H9 (cell line): Measurements from ENCODE around the gene PRR16. TPM values are rescaled to one million over a fixed set of nuclear protein-coding genes. Genes with fewer than 3 reads are reported as not detected.
A peak's percentile ranks its signal among the peaks of the same experiment; 100 is the strongest.

Experiments used
- DNase-seq: peaks from one replicate; pipeline ENCODE4 v3.0.0-alpha.2; 2017
- H2AFZ ChIP-seq: one replicate; pipeline ENCODE4 v1.6.1; 2013; ENCODE audit warnings: mild to moderate bottlenecking, low read length, control low read depth, moderate library complexity
- H2AK5ac ChIP-seq: 2 replicates; pipeline ENCODE4 v1.6.1; 2013; ENCODE audit warnings: low read length, control low read depth, mixed read lengths; ENCODE audit not compliant: insufficient read length
- H2BK120ac ChIP-seq: one replicate; pipeline ENCODE4 v1.6.1; 2013; ENCODE audit warnings: low read depth, mild to moderate bottlenecking, low read length, control low read depth, inconsistent platforms; ENCODE audit not compliant: poor library complexity, severe bottlenecking
- H2BK12ac ChIP-seq: 2 replicates; pipeline ENCODE4 v1.6.1; 2013; ENCODE audit warnings: low read length, control low read depth, mixed read lengths, low read depth; ENCODE audit not compliant: insufficient read length
- H2BK15ac ChIP-seq: 2 replicates; pipeline ENCODE4 v1.6.1; 2013; ENCODE audit warnings: low read depth, low read length, control low read depth
- H2BK20ac ChIP-seq: one replicate; pipeline ENCODE4 v1.6.1; 2013; ENCODE audit warnings: low read depth, mild to moderate bottlenecking, low read length, control low read depth, inconsistent platforms; ENCODE audit not compliant: poor library complexity, severe bottlenecking
- H2BK5ac ChIP-seq: 2 replicates; pipeline ENCODE4 v1.6.1; 2013; ENCODE audit warnings: low read length, control low read depth, mixed read lengths; ENCODE audit not compliant: insufficient read length
- H3K14ac ChIP-seq: 2 replicates; pipeline ENCODE4 v1.6.1; 2013; ENCODE audit warnings: low read length, control low read depth; ENCODE audit not compliant: insufficient read depth
- H3K18ac ChIP-seq: 2 replicates; pipeline ENCODE4 v1.6.1; 2013; ENCODE audit warnings: low read depth, mild to moderate bottlenecking, mixed read lengths, low read length, control low read depth; ENCODE audit not compliant: insufficient read length
- H3K23ac ChIP-seq: 2 replicates; pipeline ENCODE4 v1.6.1; 2013; ENCODE audit warnings: low read length, control low read depth, mixed read lengths, low read depth; ENCODE audit not compliant: insufficient read length
- H3K23me2 ChIP-seq: 2 replicates; pipeline ENCODE4 v1.6.1; 2013; ENCODE audit warnings: low read depth, mild to moderate bottlenecking, mixed read lengths, low read length, control low read depth; ENCODE audit not compliant: insufficient read length, poor library complexity, severe bottlenecking
- H3K27ac ChIP-seq: 2 replicates; pipeline ENCODE4 v1.5.1; 2013; ENCODE audit warnings: low read length, control low read depth, mixed read lengths, low read depth; ENCODE audit not compliant: insufficient read length
- H3K27me3 ChIP-seq: 2 replicates; pipeline ENCODE4 v1.6.1; 2013; ENCODE audit warnings: low read length, control low read depth, inconsistent platforms; ENCODE audit not compliant: insufficient read depth
- H3K4ac ChIP-seq: 2 replicates; pipeline ENCODE4 v1.6.1; 2013; ENCODE audit warnings: low read depth, mild to moderate bottlenecking, control low read depth, inconsistent platforms, low read length, moderate library complexity
- H3K4me1 ChIP-seq: 2 replicates; pipeline ENCODE4 v1.6.1; 2013; ENCODE audit warnings: low read length, control low read depth, inconsistent platforms; ENCODE audit not compliant: insufficient read depth
- H3K4me2 ChIP-seq: 2 replicates; pipeline ENCODE4 v1.6.1; 2013; ENCODE audit warnings: low read length, control low read depth, mixed read lengths; ENCODE audit not compliant: insufficient read length, insufficient read depth
- H3K56ac ChIP-seq: 2 replicates; pipeline ENCODE4 v1.6.1; 2013; ENCODE audit warnings: low read depth, mild to moderate bottlenecking, mixed read lengths, low read length, control low read depth; ENCODE audit not compliant: insufficient read length
- H3K79me1 ChIP-seq: 2 replicates; pipeline ENCODE4 v1.6.1; 2013; ENCODE audit warnings: low read depth, mild to moderate bottlenecking, moderate library complexity, low read length, control low read depth, inconsistent platforms; ENCODE audit not compliant: insufficient read depth, poor library complexity, severe bottlenecking
- H3K79me2 ChIP-seq: 2 replicates; pipeline ENCODE4 v1.6.1; 2013; ENCODE audit warnings: low read length, control low read depth, inconsistent platforms; ENCODE audit not compliant: insufficient read depth
- H3K9ac ChIP-seq: 2 replicates; pipeline ENCODE4 v1.6.1; 2013; ENCODE audit warnings: low read length, control low read depth, mixed read lengths; ENCODE audit not compliant: insufficient read length; ENCODE audit errors: extremely low read depth
- H3K9me3 ChIP-seq: one replicate; pipeline ENCODE4 v1.6.1; 2013; ENCODE audit warnings: low read depth, low read length, inconsistent platforms; ENCODE audit not compliant: control insufficient read depth
- H3T11ph ChIP-seq: one replicate; pipeline ENCODE4 v1.6.1; 2013; ENCODE audit warnings: mild to moderate bottlenecking, low read length, control low read depth, inconsistent platforms
- H4K20me1 ChIP-seq: one replicate; pipeline ENCODE4 v1.6.1; 2013; ENCODE audit not compliant: control insufficient read depth, insufficient read length, insufficient read depth
- H4K5ac ChIP-seq: 2 replicates; pipeline ENCODE4 v1.6.1; 2013; ENCODE audit warnings: low read depth, mild to moderate bottlenecking, mixed read lengths, low read length, control low read depth; ENCODE audit not compliant: insufficient read length
- H4K8ac ChIP-seq: replicated peaks from 2 replicates; pipeline ENCODE4 v1.6.1; 2013; ENCODE audit warnings: low read length, control low read depth, mixed read lengths, low read depth; ENCODE audit not compliant: insufficient read length
- H4K91ac ChIP-seq: 2 replicates; pipeline ENCODE4 v1.6.1; 2013; ENCODE audit warnings: low read depth, mild to moderate bottlenecking, moderate library complexity, mixed read lengths, low read length, control low read depth; ENCODE audit not compliant: insufficient read length
- H3K27ac Mint-ChIP-seq, 3 experiments: 2 replicates in 2 of 3; 3 replicates in 1 of 3; pipeline ENCODE4 v1.8.0; 2020 to 2021; ENCODE audit warnings: mixed read lengths in 3 of 3, mild to moderate bottlenecking in 1 of 3, moderate library complexity in 1 of 3
- H3K27me3 Mint-ChIP-seq: 2 replicates; pipeline ENCODE4 v1.8.0; 2021; ENCODE audit warnings: low read depth, mild to moderate bottlenecking, moderate library complexity, mixed read lengths
- H3K36me3 Mint-ChIP-seq, 3 experiments: 2 replicates in 2 of 3; 3 replicates in 1 of 3; pipeline ENCODE4 v1.8.0; 2020 to 2021; ENCODE audit warnings: low read depth in 3 of 3, mixed read lengths in 3 of 3; ENCODE audit not compliant: insufficient read depth in 1 of 3
- H3K4me1 Mint-ChIP-seq, 2 experiments: 2 replicates each; pipeline ENCODE4 v1.8.0; 2020; ENCODE audit warnings: mixed read lengths in 2 of 2
- H3K4me3 Mint-ChIP-seq, 2 experiments: 2 replicates in 1 of 2; 3 replicates in 1 of 2; pipeline ENCODE4 v1.8.0; 2020 to 2021; ENCODE audit warnings: mild to moderate bottlenecking in 2 of 2, mixed read lengths in 2 of 2, moderate library complexity in 1 of 2
- H3K9me3 Mint-ChIP-seq, 2 experiments: 2 replicates in 1 of 2; 3 replicates in 1 of 2; pipeline ENCODE4 v1.8.0; 2020; ENCODE audit warnings: mild to moderate bottlenecking in 2 of 2, mixed read lengths in 2 of 2, moderate library complexity in 1 of 2
- CTCF ChIP-seq: fragments of 200-600 bp; sonication (generic); conservative IDR thresholded peaks from 3 replicates; pipeline ENCODE4 v1.8.0; 2021; ENCODE audit warnings: antibody characterized with exemption, mild to moderate bottlenecking
- WGBS: extraction: QIAGEN DNeasy Blood & Tissue Kit; methylation state at CpG from one replicate; pipeline ENCODE4 v1.1.7; 2013; ENCODE audit warnings: missing lambda C conversion rate, low lambda C conversion rate, mixed read lengths; ENCODE audit not compliant: insufficient read length; ENCODE audit errors: extremely low coverage; 5-methylcytosine and 5-hydroxymethylcytosine counted together
- total RNA-seq: library from RNA; stranded (reverse); gene quantifications from 2 replicates; pipeline ENCODE4 v1.2.1, GENCODE V29; 2021

PRR16 gene
- total RNA-seq, 1 experiment from 2014 or later, result 0.13 TPM

- peaks cover 6% of the 10 kb centered on the region; the same call in 1 of the 2 replicates for H3K4me1 ChIP-seq
- no peaks in the 10 kb centered on the region for H3K9me3 ChIP-seq
- Mint-ChIP-seq H3K36me3 (peaks cover 0 to 3% (median 2%) of the 10 kb centered on the region in 3 experiments; a peak in 2 of 7 replicates), H3K27ac (peak overlapping the region in 1 of 3 experiments; percentile 69; a peak in 1 of 7 replicates), H3K9me3 (peaks cover 0 to 2% of the 10 kb centered on the region in 2 experiments; a peak in 1 of 5 replicates), H3K27me3 (no peaks in the 10 kb centered on the region), H3K4me3 (no peak overlapping the region), H3K4me1 (peaks cover 36 to 46% of the 10 kb centered on the region in 2 experiments)
- no peak overlapping the region for H2AFZ ChIP-seq
- H4K8ac ChIP-seq, result no peak overlapping the region
- H3K23ac ChIP-seq, result no peak overlapping the region
- H3K18ac ChIP-seq, result no peak overlapping the region
- no peaks in the 10 kb centered on the region for H3K23me2 ChIP-seq
- no peak overlapping the region for H3K4me2 ChIP-seq
- no peak overlapping the region for H3K14ac ChIP-seq
- H3K27me3 ChIP-seq, result no peaks in the 10 kb centered on the region
- no peak overlapping the region for H3K9ac ChIP-seq
- no peak overlapping the region for H2AK5ac ChIP-seq
- no peak overlapping the region for H3K4ac ChIP-seq
- H4K5ac ChIP-seq, result no peak overlapping the region
- H3K79me1 ChIP-seq, result no peaks in the 10 kb centered on the region
- H2BK5ac ChIP-seq, result no peak overlapping the region
- H4K91ac ChIP-seq, result no peak overlapping the region
- no peak overlapping the region for H2BK12ac ChIP-seq
- H2BK120ac ChIP-seq, result no peak overlapping the region
- no peak overlapping the region for H3K27ac ChIP-seq
- H3K56ac ChIP-seq, result no peak overlapping the region
- no peak for DNase-seq
- no peak overlapping the region for H2BK15ac ChIP-seq
- H4K20me1 ChIP-seq, result no peaks in the 10 kb centered on the region
- H2BK20ac ChIP-seq, result no peak overlapping the region
- no peak overlapping the region for H3T11ph ChIP-seq
- H3K79me2 ChIP-seq, result no peaks in the 10 kb centered on the region
- no peak for TF ChIP-seq CTCF
- WGBS, result no CpG with 5 or more reads among the region's 2 CpGs
Observed at GRCh38 chr5:120507197-120507596, 43.1 kb downstream of the PRR16 start.
